GM18867 (cell line): ENCODE data around the gene COA7.
"Not testable (repeated sequence)": the region's sequence is repeated elsewhere in the genome, so short reads cannot be mapped to it uniquely, and the experiment has no call there.

Experiments used
- ATAC-seq: cut with Tn5 transposase; IDR thresholded peaks from one replicate; pipeline ENCODE4 v1.9.1; 2021; ENCODE audit warnings: mild to moderate bottlenecking, moderate library complexity; ENCODE audit not compliant: unreplicated experiment

Gene COA7

GRCh38 chr1:52697795-52698674 lies at the start of gene COA7:
TSS of gene COA7 (minus strand) at chr1:52698347. CDS start at chr1:52698326, 21 bp downstream.
- peak; percentile 52 for ATAC-seq

GRCh38 chr1:52747450-52747849 lies 49.3 kb upstream of the COA7 start:
- no peak for ATAC-seq

- no peak for ATAC-seq
These were observed 48.0 kb upstream of the COA7 start for GRCh38 chr1:52746189-52746588.

GRCh38 chr1:52741259-52741658 lies 43.1 kb upstream of the COA7 start:
- no peak for ATAC-seq

- ATAC-seq, result no peak
These were observed 41.7 kb upstream of the COA7 start for GRCh38 chr1:52739699-52740467.

GRCh38 chr1:52738893-52739292 lies 40.7 kb upstream of the COA7 start:
- ATAC-seq, result no peak

- ATAC-seq, result no peak
These were observed 40.0 kb upstream of the COA7 start for GRCh38 chr1:52738148-52738547.

GRCh38 chr1:52735371-52735770 lies 37.2 kb upstream of the COA7 start:
- ATAC-seq, result not testable (repeated sequence)

GRCh38 chr1:52733368-52733767 lies 35.2 kb upstream of the COA7 start:
- no peak for ATAC-seq

GRCh38 chr1:52727956-52728656 lies 30.0 kb upstream of the COA7 start:
- no peak for ATAC-seq

GRCh38 chr1:52727114-52727586 lies 29.0 kb upstream of the COA7 start:
- ATAC-seq, result no peak

GRCh38 chr1:52726265-52727113 lies 28.3 kb upstream of the COA7 start, which contains the start of gene ZYG11B:
TSS of gene ZYG11B (plus strand) at chr1:52726453. CDS start at chr1:52726654, 201 bp downstream.
- ATAC-seq, result peak; percentile 95

GRCh38 chr1:52725903-52726264 lies 27.7 kb upstream of the COA7 start:
- no peak for ATAC-seq

GRCh38 chr1:52723260-52723659 lies 25.1 kb upstream of the COA7 start:
- no peak for ATAC-seq

- not testable (repeated sequence) for ATAC-seq
These were observed 17.1 kb upstream of the COA7 start for GRCh38 chr1:52715296-52715695.

- no peak for ATAC-seq
These were observed 15.4 kb upstream of the COA7 start for GRCh38 chr1:52713590-52713989.

- ATAC-seq, result no peak
These were observed 10.9 kb upstream of the COA7 start for GRCh38 chr1:52709016-52709415.

- ATAC-seq, result no peak
These were observed 9.9 kb upstream of the COA7 start for GRCh38 chr1:52707927-52708655.
